ENCODE results near the gene RIPOR3. TPM values are rescaled to one million over a fixed set of nuclear protein-coding genes. Genes with fewer than 3 reads are reported as not detected.
"Not testable (repeated sequence)": the region's sequence is repeated elsewhere in the genome, so short reads cannot be mapped to it uniquely, and the experiment has no call there.

The RIPOR3 gene
- total RNA-seq, 1 donor from 2014 or later, result 1.7 TPM

- peak; percentile 65 for DNase-seq
These were observed 33.7 kb upstream of the RIPOR3 start for GRCh38 chr20:50724851-50725723.

- no peak for DNase-seq
These were observed 32.9 kb upstream of the RIPOR3 start for GRCh38 chr20:50724112-50724725.

- DNase-seq, result no peak
These were observed 32.3 kb upstream of the RIPOR3 start for GRCh38 chr20:50723672-50724071.

- no peak for DNase-seq
These were observed 31.2 kb upstream of the RIPOR3 start for GRCh38 chr20:50722424-50723155.

- no peak for DNase-seq
These were observed 30.5 kb upstream of the RIPOR3 start for GRCh38 chr20:50721881-50722281.

- no peak for DNase-seq
These were observed 29.2 kb upstream of the RIPOR3 start for GRCh38 chr20:50720582-50720981.

- no peak for DNase-seq
These were observed 28.7 kb upstream of the RIPOR3 start for GRCh38 chr20:50720026-50720425.

- no peak for DNase-seq
These were observed 28.0 kb upstream of the RIPOR3 start for GRCh38 chr20:50719328-50719727.

- no peak for DNase-seq
These were observed 26.8 kb upstream of the RIPOR3 start for GRCh38 chr20:50717974-50718761.

- DNase-seq, result no peak
These were observed 26.0 kb upstream of the RIPOR3 start for GRCh38 chr20:50717312-50717711.

GRCh38 chr20:50716518-50716917 lies 25.2 kb upstream of the RIPOR3 start:
- DNase-seq, result no peak

GRCh38 chr20:50715694-50716093 lies 24.4 kb upstream of the RIPOR3 start:
- DNase-seq, result no peak

GRCh38 chr20:50714426-50714825 lies 23.1 kb upstream of the RIPOR3 start:
- not testable (repeated sequence) for DNase-seq

GRCh38 chr20:50713657-50714101 lies 22.3 kb upstream of the RIPOR3 start:
- DNase-seq, result no peak

GRCh38 chr20:50712771-50713656 lies 21.7 kb upstream of the RIPOR3 start:
- no peak for DNase-seq

GRCh38 chr20:50711113-50711825 lies 19.9 kb upstream of the RIPOR3 start:
- no peak for DNase-seq

- no peak for DNase-seq
These were observed 19.2 kb upstream of the RIPOR3 start for GRCh38 chr20:50710492-50711063.

- no peak for DNase-seq
These were observed 18.3 kb upstream of the RIPOR3 start for GRCh38 chr20:50709636-50709973.

- DNase-seq, result no peak
These were observed 17.7 kb upstream of the RIPOR3 start for GRCh38 chr20:50708845-50709635.
